ENCODE results near the gene PNPLA3. TPM values are rescaled to one million over a fixed set of nuclear protein-coding genes. Genes with fewer than 3 reads are reported as not detected.

The PNPLA3 gene
- total RNA-seq, 1 experiment from 2014 or later: 17.5 TPM

DNA sequence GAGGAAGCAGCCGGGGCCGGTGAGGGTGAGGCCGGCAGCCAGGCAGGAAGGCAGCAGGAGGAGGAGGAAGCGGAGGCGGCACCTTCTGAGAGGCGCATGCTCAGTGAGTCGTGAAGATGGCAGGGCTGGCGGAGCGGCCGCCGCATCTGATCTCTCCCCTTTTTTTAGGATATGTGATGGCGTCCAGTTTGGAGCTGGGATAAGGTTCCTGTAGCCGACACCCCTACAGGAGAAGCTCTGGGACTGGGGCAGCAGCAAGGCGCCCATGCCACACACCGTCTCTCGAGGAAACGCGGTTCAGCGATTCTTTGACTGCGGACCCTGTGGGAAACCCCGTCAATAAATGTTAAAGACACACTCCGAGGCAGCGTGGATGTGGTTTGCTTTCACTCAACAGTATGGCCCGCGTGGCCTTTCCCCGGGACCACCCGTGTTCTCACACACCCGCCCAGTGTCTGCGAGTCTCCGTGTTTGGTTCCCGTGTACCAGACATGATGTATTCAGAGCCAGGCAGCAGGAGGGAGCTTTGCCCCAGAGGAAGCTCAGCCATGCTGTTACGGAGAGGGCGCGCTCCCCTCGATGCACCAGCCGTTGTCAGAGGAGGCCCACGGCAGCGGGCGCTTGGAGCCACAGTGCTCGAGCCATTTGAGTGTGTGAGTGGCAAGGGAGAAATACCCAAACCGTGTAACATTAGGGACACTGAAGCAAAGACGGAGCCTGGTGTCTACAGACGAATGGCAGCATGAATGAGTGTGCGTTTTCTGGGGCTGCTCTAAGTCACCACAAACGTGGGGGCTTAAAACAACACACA lies 72.8 kb downstream of the PNPLA3 start:
- Mint-ChIP-seq H3K4me1 (peaks cover 4 to 10% of the 10 kb centered on the region in 2 experiments; a peak in 3 of 4 replicates), H3K27ac (no peak overlapping the region; a peak in 1 of 7 replicates), H3K9me3 (no peaks in the 10 kb centered on the region), H3K36me3 (ENCODE audit: insufficient read depth in 1 of 3, low read depth in 3 of 3) (peaks cover 18 to 70% (median 69%) of the 10 kb centered on the region in 3 experiments; a peak in 6 of 7 replicates), H3K27me3 (ENCODE audit: low read depth) (no peaks in the 10 kb centered on the region), H3K4me3 (no peak overlapping the region)
- no CpG with 5 or more reads among the region's 45 CpGs for WGBS (ENCODE audit: extremely low coverage, insufficient read length, low lambda C conversion rate)
- TF ChIP-seq, protein P1, sequence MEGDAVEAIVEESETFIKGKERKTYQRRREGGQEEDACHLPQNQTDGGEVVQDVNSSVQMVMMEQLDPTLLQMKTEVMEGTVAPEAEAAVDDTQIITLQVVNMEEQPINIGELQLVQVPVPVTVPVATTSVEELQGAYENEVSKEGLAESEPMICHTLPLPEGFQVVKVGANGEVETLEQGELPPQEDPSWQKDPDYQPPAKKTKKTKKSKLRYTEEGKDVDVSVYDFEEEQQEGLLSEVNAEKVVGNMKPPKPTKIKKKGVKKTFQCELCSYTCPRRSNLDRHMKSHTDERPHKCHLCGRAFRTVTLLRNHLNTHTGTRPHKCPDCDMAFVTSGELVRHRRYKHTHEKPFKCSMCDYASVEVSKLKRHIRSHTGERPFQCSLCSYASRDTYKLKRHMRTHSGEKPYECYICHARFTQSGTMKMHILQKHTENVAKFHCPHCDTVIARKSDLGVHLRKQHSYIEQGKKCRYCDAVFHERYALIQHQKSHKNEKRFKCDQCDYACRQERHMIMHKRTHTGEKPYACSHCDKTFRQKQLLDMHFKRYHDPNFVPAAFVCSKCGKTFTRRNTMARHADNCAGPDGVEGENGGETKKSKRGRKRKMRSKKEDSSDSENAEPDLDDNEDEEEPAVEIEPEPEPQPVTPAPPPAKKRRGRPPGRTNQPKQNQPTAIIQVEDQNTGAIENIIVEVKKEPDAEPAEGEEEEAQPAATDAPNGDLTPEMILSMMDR (conservative IDR thresholded peaks at IDR 0.05): no peak
- no peak overlapping the region for H4K91ac ChIP-seq (ENCODE audit: insufficient read length, low read depth, low read length)
- H2AFZ ChIP-seq (ENCODE audit: low read length): no peak overlapping the region
- no peaks in the 10 kb centered on the region for H3K23me2 ChIP-seq (ENCODE audit: insufficient read length, low read depth, low read length, poor library complexity, severe bottlenecking)
- H3K79me2 ChIP-seq (ENCODE audit: insufficient read depth, low read length): no peaks in the 10 kb centered on the region
- no peaks in the 10 kb centered on the region for H3K27me3 ChIP-seq (ENCODE audit: insufficient read depth, low read length)
- H3K9ac ChIP-seq (ENCODE audit: extremely low read depth, insufficient read length, low read length): no peak overlapping the region
- H4K20me1 ChIP-seq (ENCODE audit: control insufficient read depth, insufficient read depth, insufficient read length): peaks cover 4% of the 10 kb centered on the region
- H2BK5ac ChIP-seq (ENCODE audit: insufficient read length, low read length): no peak overlapping the region
- H4K8ac ChIP-seq (replicated peaks; ENCODE audit: insufficient read length, low read depth, low read length): no peak overlapping the region
- no peak overlapping the region for H2BK20ac ChIP-seq (ENCODE audit: low read depth, low read length, poor library complexity, severe bottlenecking)
- no peak overlapping the region for H4K5ac ChIP-seq (ENCODE audit: insufficient read length, low read depth, low read length)
- H3K4ac ChIP-seq (ENCODE audit: low read depth, low read length): no peak overlapping the region
- DNase-seq: no peak
- H2BK120ac ChIP-seq (ENCODE audit: low read depth, low read length, poor library complexity, severe bottlenecking): no peak overlapping the region
- H3K14ac ChIP-seq (ENCODE audit: insufficient read depth, low read length): no peak overlapping the region
- H3K4me2 ChIP-seq (ENCODE audit: insufficient read depth, insufficient read length, low read length): no peak overlapping the region
- H3K27ac ChIP-seq (ENCODE audit: insufficient read length, low read depth, low read length): no peak overlapping the region
- H3K79me1 ChIP-seq (ENCODE audit: insufficient read depth, low read depth, low read length, poor library complexity, severe bottlenecking): no peaks in the 10 kb centered on the region
- no peaks in the 10 kb centered on the region for H3K4me1 ChIP-seq (ENCODE audit: insufficient read depth, low read length)
- no peaks in the 10 kb centered on the region for H3K9me3 ChIP-seq (ENCODE audit: control insufficient read depth, low read depth, low read length)
- no peak overlapping the region for H3T11ph ChIP-seq (ENCODE audit: low read length)
- H2AK5ac ChIP-seq (ENCODE audit: insufficient read length, low read length): no peak overlapping the region
- H2BK15ac ChIP-seq (ENCODE audit: low read depth, low read length): no peak overlapping the region
- no peak overlapping the region for H3K23ac ChIP-seq (ENCODE audit: insufficient read length, low read depth, low read length)
- H3K56ac ChIP-seq (ENCODE audit: insufficient read length, low read depth, low read length): no peak overlapping the region
- H3K18ac ChIP-seq (ENCODE audit: insufficient read length, low read depth, low read length): no peak overlapping the region
- H2BK12ac ChIP-seq (ENCODE audit: insufficient read length, low read depth, low read length): no peak overlapping the region
